IMR-90 (cell line): ENCODE results near the gene GRB10. TPM values are rescaled to one million over a fixed set of nuclear protein-coding genes. Genes with fewer than 3 reads are reported as not detected.

Source experiments
- ATAC-seq: fragments of 200-7000 bp; cut with Tn5 transposase; 2 replicates; pipeline ENCODE4 v1.9.1; 2020; ENCODE audit warnings: low read depth, mild to moderate bottlenecking, moderate library complexity
- BruUV-seq: library from RNA; stranded (reverse); fragments of 400-500 nt; replicated peaks from 2 replicates; lab custom pipeline; 2021; lab: Mats Ljungman, UMichigan
- CTCF ChIA-PET: fragments of 300-600 bp; formaldehyde crosslinking; extraction: SDS; loops from one replicate; lab custom pipeline; 2021; ENCODE audit warnings: antibody characterized with exemption; lab: Yijun Ruan, JAX
- POLR2A ChIA-PET: fragments of 300-600 bp; sonication (Branson Sonifier 250); formaldehyde crosslinking; loops from one replicate; lab custom pipeline; 2022; ENCODE audit warnings: antibody characterized with exemption; ENCODE audit not compliant: unreplicated experiment; lab: Charles Lee
- DNase-seq: peaks from one replicate; pipeline ENCODE4 v3.0.0; 2013
- H2AFZ ChIP-seq: replicated peaks from 2 replicates; pipeline ENCODE3; 2013; ENCODE audit warnings: low read length, mild to moderate bottlenecking; ENCODE audit not compliant: poor library complexity
- H2AK5ac ChIP-seq: 2 replicates; pipeline ENCODE4 v1.6.1; 2013; ENCODE audit warnings: low read depth, low read length, inconsistent platforms
- H2AK9ac ChIP-seq: replicated peaks from 2 replicates; pipeline ENCODE3; 2013; ENCODE audit warnings: mild to moderate bottlenecking, low read depth, low read length, moderate library complexity; ENCODE audit not compliant: poor library complexity
- H2BK120ac ChIP-seq: 2 replicates; pipeline ENCODE4 v1.6.1; 2013; ENCODE audit warnings: low read depth, low read length, inconsistent platforms
- H2BK15ac ChIP-seq: 3 replicates; pipeline ENCODE4 v1.6.1; 2013; ENCODE audit warnings: low read depth, low read length, inconsistent platforms
- H2BK20ac ChIP-seq: 2 replicates; pipeline ENCODE4 v1.6.1; 2013; ENCODE audit warnings: low read depth, mild to moderate bottlenecking, inconsistent platforms, low read length, moderate library complexity
- H2BK5ac ChIP-seq: 2 replicates; pipeline ENCODE4 v1.6.1; 2013; ENCODE audit warnings: mild to moderate bottlenecking, low read depth, low read length, inconsistent platforms; ENCODE audit not compliant: poor library complexity, severe bottlenecking
- H3K14ac ChIP-seq: replicated peaks from 2 replicates; pipeline ENCODE4 v1.6.1; 2013; ENCODE audit warnings: low read depth, low read length, inconsistent platforms
- H3K18ac ChIP-seq: 2 replicates; pipeline ENCODE4 v1.6.1; 2013; ENCODE audit warnings: low read depth, low read length, control low read depth
- H3K23ac ChIP-seq: 2 replicates; pipeline ENCODE4 v1.6.1; 2013; ENCODE audit warnings: low read depth, low read length, inconsistent platforms
- H3K27ac ChIP-seq: 2 replicates; pipeline ENCODE4 v1.5.1; 2013; ENCODE audit warnings: mild to moderate bottlenecking, control low read depth, low read length; ENCODE audit not compliant: insufficient read depth
- H3K27me3 ChIP-seq: 2 replicates; pipeline ENCODE4 v1.6.1; 2013; ENCODE audit warnings: low read length; ENCODE audit not compliant: control insufficient read depth, insufficient read depth
- H3K36me3 ChIP-seq: 2 replicates; pipeline ENCODE4 v1.6.1; 2013; ENCODE audit warnings: low read length, mixed read lengths; ENCODE audit not compliant: control insufficient read depth, insufficient read depth
- H3K4ac ChIP-seq: 2 replicates; pipeline ENCODE4 v1.6.1; 2013; ENCODE audit warnings: low read depth, low read length, inconsistent platforms
- H3K4me1 ChIP-seq: 2 replicates; pipeline ENCODE4 v1.6.1; 2013; ENCODE audit warnings: low read length, mixed read lengths; ENCODE audit not compliant: control insufficient read depth, insufficient read depth
- H3K4me2 ChIP-seq: 2 replicates; pipeline ENCODE4 v1.6.1; 2013; ENCODE audit warnings: low read depth, mild to moderate bottlenecking, control low read depth, low read length, moderate library complexity
- H3K4me3 ChIP-seq: 2 replicates; pipeline ENCODE4 v1.5.1; 2013; ENCODE audit warnings: low read depth, mild to moderate bottlenecking, control low read depth, low read length, moderate library complexity; ENCODE audit not compliant: insufficient read depth
- H3K56ac ChIP-seq: 2 replicates; pipeline ENCODE4 v1.6.1; 2013; ENCODE audit warnings: low read length, inconsistent platforms; ENCODE audit not compliant: insufficient read depth; ENCODE audit errors: extremely low read depth
- H3K79me1 ChIP-seq, 2 experiments: 2 replicates each; pipeline ENCODE4 v1.6.1; 2013; ENCODE audit warnings: low read length in 2 of 2, inconsistent platforms in 1 of 2, low read depth in 1 of 2
- H3K9ac ChIP-seq: 2 replicates; pipeline ENCODE4 v1.6.1; 2013; ENCODE audit warnings: low read depth, low read length, control low read depth
- H3K9me1 ChIP-seq: 2 replicates; pipeline ENCODE4 v1.6.1; 2013; ENCODE audit warnings: low read length, inconsistent platforms; ENCODE audit not compliant: insufficient read depth
- H3K9me3 ChIP-seq: 2 replicates; pipeline ENCODE4 v1.6.1; 2013; ENCODE audit warnings: low read length; ENCODE audit not compliant: control insufficient read depth, insufficient read depth
- H4K20me1 ChIP-seq: 2 replicates; pipeline ENCODE4 v1.6.1; 2013; ENCODE audit warnings: low read length, inconsistent platforms; ENCODE audit not compliant: insufficient read depth
- H4K5ac ChIP-seq: 2 replicates; pipeline ENCODE4 v1.6.1; 2013; ENCODE audit warnings: mild to moderate bottlenecking, low read depth, low read length, control low read depth
- H4K8ac ChIP-seq, 2 experiments: 2 replicates each; pipeline ENCODE4 v1.6.1; 2013; ENCODE audit warnings: low read depth in 2 of 2, low read length in 2 of 2, control low read depth in 1 of 2, inconsistent platforms in 1 of 2
- H4K91ac ChIP-seq: 2 replicates; pipeline ENCODE4 v1.6.1; 2013; ENCODE audit warnings: low read depth, low read length, inconsistent platforms; ENCODE audit not compliant: insufficient read depth
- CEBPB ChIP-seq: IDR thresholded peaks from 2 replicates; pipeline ENCODE4 v1.6.1; 2012; ENCODE audit warnings: low read depth, low read length, improper control_type of control experiment
- CHD1 ChIP-seq: IDR thresholded peaks from 2 replicates; pipeline ENCODE4 v1.6.1; 2012; ENCODE audit warnings: low read depth, low read length, improper control_type of control experiment
- MXI1 ChIP-seq: IDR thresholded peaks from 2 replicates; pipeline ENCODE4 v1.6.1; 2012; ENCODE audit warnings: low read depth, mild to moderate bottlenecking, low read length, moderate library complexity, borderline replicate concordance
- NFE2L2 ChIP-seq: fragments of 150-350 bp; IDR thresholded peaks from 2 replicates; pipeline ENCODE4 v1.6.1; 2016; ENCODE audit warnings: low read depth, mild to moderate bottlenecking, low read length
- RAD21 ChIP-seq: IDR thresholded peaks from 2 replicates; pipeline ENCODE4 v1.6.1; 2012; ENCODE audit warnings: low read length, improper control_type of control experiment
- RCOR1 ChIP-seq: IDR thresholded peaks from 2 replicates; pipeline ENCODE4 v1.6.1; 2012; ENCODE audit warnings: mild to moderate bottlenecking, low read length, improper control_type of control experiment; ENCODE audit not compliant: insufficient replicate concordance
- SMC3 ChIP-seq: fragments of 150-350 bp; IDR thresholded peaks from 2 replicates; pipeline ENCODE4 v1.6.1; 2016; ENCODE audit warnings: low read depth, mild to moderate bottlenecking, antibody characterized with exemption, low read length, moderate library complexity
- WGBS, 2 experiments: methylation state at CpG; one replicate each; pipeline versions ENCODE4 v1.1.5 to v1.1.7; 2013; ENCODE audit warnings: missing lambda C conversion rate in 2 of 2; ENCODE audit not compliant: insufficient read length in 1 of 2; ENCODE audit errors: extremely low coverage in 2 of 2; 5-methylcytosine and 5-hydroxymethylcytosine counted together
- dilution Hi-C: fragments of 300-500 bp; cut with HindIII; formaldehyde crosslinking; loops from one replicate; pipeline ENCODE4 v1.14.3; 2018; ENCODE audit warnings: low sequenced_read_pairs; ENCODE audit not compliant: unreplicated experiment
- in situ Hi-C: fragments of 300-500 bp; cut with MboI; formaldehyde crosslinking; loops from 3 replicates; pipeline ENCODE4 v1.14.3; 2019; ENCODE audit warnings: low sequenced_read_pairs, inconsistent platforms, mixed read lengths
- intact Hi-C: fragments of 100-400 bp; cut with micrococcal nuclease; formaldehyde crosslinking; loops from 2 replicates; pipeline ENCODE4 v1.10.0; 2022
- polyA plus RNA-seq, 3 experiments: library from polyadenylated mRNA; depleted of rRNA; stranded (reverse); fragments of >200 nt; gene quantifications; 2 replicates each; pipeline ENCODE4 v1.2.3, GENCODE V29; 2012; ENCODE audit warnings: low replicate concordance in 1 of 3
- total RNA-seq: library from RNA; depleted of rRNA; stranded (reverse); fragments of >200 nt; gene quantifications from 2 replicates; pipeline ENCODE4 v1.2.3, GENCODE V29; 2012
- TF ChIP-seq, protein P1 (sequence below): fragments of 150-350 bp; IDR thresholded peaks from 2 replicates; pipeline ENCODE4 v1.6.1; 2016; ENCODE audit warnings: low read depth, mild to moderate bottlenecking, low read length, moderate library complexity, borderline replicate concordance

The GRB10 gene
- total and polyA plus RNA-seq, 2 of the 4 experiments (the other 2 are of a cell fraction) = 6.3 to 15.1 TPM

DNA sequence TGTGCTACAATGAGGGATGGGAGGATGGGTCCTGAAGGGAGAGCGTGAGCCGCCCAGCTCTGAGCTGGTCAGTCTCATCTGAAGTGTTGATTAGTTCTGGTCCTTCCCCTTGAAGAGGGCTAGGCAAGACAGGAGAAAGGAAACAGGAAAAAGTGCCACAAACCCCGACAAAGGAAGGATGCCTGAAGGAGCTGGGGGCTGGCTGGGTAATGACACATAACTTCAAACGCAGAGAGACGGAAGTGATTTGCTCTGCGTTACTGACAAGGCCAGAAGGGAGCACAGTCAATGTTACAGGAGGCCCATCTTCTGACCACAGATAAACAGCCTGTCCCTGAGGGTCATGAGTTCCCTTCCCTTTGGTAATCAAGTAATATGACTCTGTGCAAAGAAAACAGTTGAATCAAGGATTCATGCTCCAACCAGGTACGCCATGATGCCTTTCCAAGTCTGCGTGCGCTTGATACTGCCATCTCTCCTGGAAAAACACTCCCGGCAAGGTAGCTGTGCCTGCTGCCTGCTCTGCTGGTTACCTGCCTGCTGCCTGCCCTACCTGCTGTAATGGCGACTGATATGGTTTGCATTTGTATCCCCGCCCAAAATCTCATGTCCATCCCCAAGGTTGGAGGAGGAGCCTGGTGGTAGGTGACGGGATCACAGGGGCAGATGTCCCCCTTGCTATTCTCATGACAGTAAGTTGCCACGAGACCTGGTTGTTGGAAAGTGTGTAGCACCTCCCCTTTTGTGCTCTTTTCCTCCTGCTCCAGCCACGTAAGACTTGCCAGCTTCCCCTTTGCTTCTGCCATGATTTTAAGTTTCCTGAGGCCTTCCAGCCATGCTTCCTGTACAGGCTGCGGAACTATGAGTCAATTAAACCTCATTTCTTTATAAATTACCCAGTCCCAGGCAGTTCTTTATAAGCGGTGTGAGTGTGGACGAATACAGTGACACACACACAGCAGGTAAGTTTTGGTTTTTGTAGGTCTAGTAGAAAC lies 57.9 kb downstream of the GRB10 start:
- Histone ChIP-seq H3K56ac (no peak overlapping the region), H3K36me3 (peaks cover 7% of the 10 kb centered on the region), H2AK5ac (no peak overlapping the region), H2AFZ (no peak overlapping the region), H2AK9ac (peak overlapping the region; percentile 8), H3K9ac (no peak overlapping the region), H3K4me2 (no peak overlapping the region), H3K4me1 (peaks cover 7% of the 10 kb centered on the region; the same call in 1 of the 2 replicates), H3K14ac (no peak overlapping the region), H3K27me3 (no peaks in the 10 kb centered on the region), H2BK120ac (no peak overlapping the region), H2BK20ac (no peak overlapping the region), H2BK15ac (no peak overlapping the region), H4K20me1 (peaks cover 11% of the 10 kb centered on the region), H4K8ac (no peak overlapping the region), H3K23ac (no peak overlapping the region), H3K27ac (no peak overlapping the region), H3K9me1 (peaks cover 14% of the 10 kb centered on the region), H3K9me3 (no peaks in the 10 kb centered on the region), H3K79me1 (peaks cover 12 to 57% of the 10 kb centered on the region in 2 experiments; a peak in 3 of 4 replicates), H4K91ac (no peak overlapping the region), H2BK5ac (no peak overlapping the region), H3K18ac (no peak overlapping the region), H4K5ac (no peak overlapping the region), H3K4ac (no peak overlapping the region), H3K4me3 (no peak overlapping the region)
- ChIA-PET POLR2A (no interaction called here), CTCF (no interaction called here)
- ATAC-seq = no peak
- no TSS peak for BruUV-seq
- no peak for TF ChIP-seq MXI1
- TF ChIP-seq CHD1 = no peak
- TF ChIP-seq RCOR1 = no peak
- TF ChIP-seq CEBPB = no peak
- TF ChIP-seq NFE2L2 = no peak
- TF ChIP-seq SMC3 = no peak
- TF ChIP-seq RAD21 = no peak
- TF ChIP-seq, protein P1, sequence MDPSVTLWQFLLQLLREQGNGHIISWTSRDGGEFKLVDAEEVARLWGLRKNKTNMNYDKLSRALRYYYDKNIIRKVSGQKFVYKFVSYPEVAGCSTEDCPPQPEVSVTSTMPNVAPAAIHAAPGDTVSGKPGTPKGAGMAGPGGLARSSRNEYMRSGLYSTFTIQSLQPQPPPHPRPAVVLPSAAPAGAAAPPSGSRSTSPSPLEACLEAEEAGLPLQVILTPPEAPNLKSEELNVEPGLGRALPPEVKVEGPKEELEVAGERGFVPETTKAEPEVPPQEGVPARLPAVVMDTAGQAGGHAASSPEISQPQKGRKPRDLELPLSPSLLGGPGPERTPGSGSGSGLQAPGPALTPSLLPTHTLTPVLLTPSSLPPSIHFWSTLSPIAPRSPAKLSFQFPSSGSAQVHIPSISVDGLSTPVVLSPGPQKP = no peak
- intact Hi-C loops (no loop called here), dilution Hi-C loops (no loop called here), in situ Hi-C loops (no loop called here)
- 97% methylated on average over 4 of the region's 18 CpGs; no CpG with 5 or more reads in 1 of the 2 experiments for WGBS, 2 experiments
- DNase-seq = no peak
